ENCODE measurements around the gene IFT22.
A peak's percentile ranks its signal among the peaks of the same experiment; 100 is the strongest.
"Not testable (repeated sequence)": the region's sequence is repeated elsewhere in the genome, so short reads cannot be mapped to it uniquely, and the experiment has no call there.

Gene IFT22

GRCh38 chr7:101308245-101309085 is 13.1 kb downstream of the IFT22 start:
- DNase-seq: peak; percentile 25

GRCh38 chr7:101306307-101306706 is 15.3 kb downstream of the IFT22 start:
- no peak for DNase-seq

GRCh38 chr7:101303102-101303701 is 18.4 kb downstream of the IFT22 start:
- DNase-seq: no peak

GRCh38 chr7:101302641-101303101 is 18.9 kb downstream of the IFT22 start:
- no peak for DNase-seq

- no peak for DNase-seq
These were observed 20.9 kb downstream of the IFT22 start for GRCh38 chr7:101300465-101301376.

GRCh38 chr7:101299511-101300464 is 21.8 kb downstream of the IFT22 start:
- no peak for DNase-seq

GRCh38 chr7:101294832-101295121 is 26.8 kb downstream of the IFT22 start:
- DNase-seq: no peak

- DNase-seq: no peak
These were observed 27.4 kb downstream of the IFT22 start for GRCh38 chr7:101294039-101294831.

GRCh38 chr7:101293069-101294021 is 28.3 kb downstream of the IFT22 start:
- DNase-seq: not testable (repeated sequence)

GRCh38 chr7:101292566-101292965 is 29.0 kb downstream of the IFT22 start:
- not testable (repeated sequence) for DNase-seq

GRCh38 chr7:101290186-101291037 is 31.2 kb downstream of the IFT22 start:
- peak; percentile 68 for DNase-seq

GRCh38 chr7:101289687-101290086 is 31.9 kb downstream of the IFT22 start:
- DNase-seq: not testable (repeated sequence)

GRCh38 chr7:101288439-101288838 is 33.2 kb downstream of the IFT22 start:
- DNase-seq: no peak

- no peak for DNase-seq
These were observed 34.6 kb downstream of the IFT22 start for GRCh38 chr7:101287032-101287431.

GRCh38 chr7:101285880-101286279 is 35.7 kb downstream of the IFT22 start:
- not testable (repeated sequence) for DNase-seq

- DNase-seq: no peak
These were observed 36.4 kb downstream of the IFT22 start for GRCh38 chr7:101285171-101285570.

- DNase-seq: not testable (repeated sequence)
These were observed 40.7 kb downstream of the IFT22 start for GRCh38 chr7:101280912-101281311.

GRCh38 chr7:101278461-101279292 is 42.9 kb downstream of the IFT22 start:
- DNase-seq: no peak
